ENCODE measurements around the gene ZNF30.

GRCh38 chr19:34990578-34991192, 64.0 kb downstream of the ZNF30 start:
- TF ChIP-seq CTCF (conservative IDR thresholded peaks at IDR 0.05 in 1 of 2, IDR thresholded peaks at IDR 0.05 in 1 of 2; ENCODE audit: low read depth in 1 of 2, low read length in 2 of 2) (no peak), EZH2 (IDR thresholded peaks at IDR 0.05; ENCODE audit: low read length, missing control alignments) (no peak)
